Ovary (tissue), 9 donors: ENCODE data around the gene SFSWAP. TPM values are rescaled to one million over a fixed set of nuclear protein-coding genes. Genes with fewer than 3 reads are reported as not detected.
A peak's percentile ranks its signal among the peaks of the same experiment; 100 is the strongest.

Experiments
- DNase-seq, 5 donors: peaks; one replicate each; pipeline ENCODE4 v3.0.0-alpha.2; 2019 to 2020
- H3K27ac ChIP-seq, 2 donors: fragments of 200-600 bp; one replicate each; pipeline versions ENCODE4 v1.5.1 to v1.8.0; 2019 to 2022
- H3K27me3 ChIP-seq: fragments of 200-600 bp; one replicate; pipeline ENCODE4 v1.8.0; 2022
- H3K36me3 ChIP-seq: fragments of 200-600 bp; sonication (generic); one replicate; pipeline ENCODE4 v1.5.1; 2019
- H3K4me1 ChIP-seq: one replicate; pipeline ENCODE4 v1.8.1; 2013; ENCODE audit warnings: mild to moderate bottlenecking, moderate library complexity; ENCODE audit not compliant: insufficient read depth
- H3K4me3 ChIP-seq: fragments of 200-600 bp; sonication (generic); one replicate; pipeline ENCODE4 v1.5.1; 2017
- H3K9me3 ChIP-seq, 2 donors: fragments of 200-600 bp in 1 of 2; sonication (generic) in 1 of 2; one replicate each; pipeline versions ENCODE4 v1.5.1 to v1.8.1; 2013 to 2019; ENCODE audit warnings: mild to moderate bottlenecking in 1 of 2, moderate library complexity in 1 of 2
- EP300 ChIP-seq: sonication (generic); formaldehyde crosslinking; IDR thresholded peaks from one replicate; pipeline ENCODE4 v1.6.1; 2017; ENCODE audit warnings: antibody characterized with exemption
- POLR2A ChIP-seq: fragments of 450-650 bp; IDR thresholded peaks from one replicate; pipeline ENCODE4 v1.6.1; 2017; ENCODE audit warnings: antibody characterized with exemption, mild to moderate bottlenecking, moderate library complexity
- WGBS, 3 donors: extraction: QIAGEN DNeasy Blood & Tissue Kit in 1 of 3; methylation state at CpG; one replicate each; pipeline versions ENCODE4 v1.1.5 to v1.1.7; 2013 to 2017; 5-methylcytosine and 5-hydroxymethylcytosine counted together
- intact Hi-C, 4 donors: fragments of 100-400 bp; cut with DNase I; formaldehyde crosslinking; loops; one replicate each; pipeline versions ENCODE4 v1.11.0 to v1.15.1; 2022 to 2023
- polyA plus RNA-seq, 2 donors: library from polyadenylated mRNA; stranded (reverse); fragments of 200-250 nt in 1 of 2; fragments of 350-450 nt in 1 of 2; fragmentation: Illumina TruSeq in 1 of 2; extraction: RNeasy Lipid Tissue Mini Kit (QIAGEN cat#74804) in 1 of 2; gene quantifications; one replicate each; pipeline ENCODE4 v1.2.3, GENCODE V29; 2013 to 2014
- total RNA-seq, 7 donors: library from RNA; depleted of rRNA in 2 of 7; stranded (reverse); fragments of >200 nt in 2 of 7; fragmentation: NEBNext Ultra II Directional in 3 of 7; extraction: Animal tissue kit (Norgen Biotek cat#: 25700) in 3 of 7; gene quantifications; one replicate each; pipeline versions ENCODE4 v1.1.0 to v1.2.4, GENCODE V29; 2016 to 2023
- TF ChIP-seq, protein P1 (sequence below), 3 donors: fragments of 450-650 bp in 2 of 3; fragments of 200-600 bp in 1 of 3; IDR thresholded peaks; one replicate each; pipeline versions ENCODE4 v1.5.1 to v1.8.0; 2016 to 2022; ENCODE audit warnings: antibody characterized with exemption in 3 of 3, mild to moderate bottlenecking in 1 of 3
- donor health status: DM: no; HTN: no; CAD: no; lungs with moderate emphysema.
- donor health status: DM: no; HTN: no; CAD: no.
- donor health status: Bipolar disorder and iron deficiency.
- donor health status: DM: yes; HTN: yes; CAD: no.
- donor health status: DM: no; HTN: no; CAD: no.
- donor health status: DM: yes; HTN: yes; CAD: no.

SFSWAP gene
- total and polyA plus RNA-seq, 9 donors: 27.6 to 54.4 (median 42.5) TPM

DNA sequence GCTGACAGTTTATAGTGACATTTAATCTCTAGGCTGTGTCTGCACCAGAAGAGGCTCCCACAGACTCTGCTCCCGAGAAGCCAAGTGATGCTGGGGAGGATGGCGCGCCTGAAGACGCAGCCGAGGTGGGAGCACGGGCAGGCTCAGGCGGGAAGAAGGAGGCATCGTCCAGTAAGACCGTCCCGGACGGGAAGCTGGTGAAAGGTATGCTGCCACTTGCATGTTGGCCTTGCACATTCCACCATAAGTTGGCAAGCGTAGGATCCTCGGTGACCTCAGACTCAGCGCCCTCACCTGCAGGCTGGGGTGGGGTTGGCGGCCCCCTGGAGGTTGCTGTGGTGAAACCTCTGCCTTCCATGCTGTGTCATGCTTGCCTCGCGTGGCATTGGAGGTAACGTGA, 45.6 kb downstream of the SFSWAP start:
- WGBS, 3 donors: 92 to 94% (median 94%) methylated on average over 18 of the region's 18 CpGs
- Histone ChIP-seq H3K36me3 (no peaks in the 10 kb centered on the region), H3K4me3 (no peak overlapping the region), H3K9me3 (no peaks in the 10 kb centered on the region), H3K27ac (no peak overlapping the region), H3K4me1 (no peaks in the 10 kb centered on the region), H3K27me3 (no peaks in the 10 kb centered on the region)
- intact Hi-C loops: no loop called here
- TF ChIP-seq EP300 (no peak), POLR2A (no peak)
- TF ChIP-seq, protein P1, sequence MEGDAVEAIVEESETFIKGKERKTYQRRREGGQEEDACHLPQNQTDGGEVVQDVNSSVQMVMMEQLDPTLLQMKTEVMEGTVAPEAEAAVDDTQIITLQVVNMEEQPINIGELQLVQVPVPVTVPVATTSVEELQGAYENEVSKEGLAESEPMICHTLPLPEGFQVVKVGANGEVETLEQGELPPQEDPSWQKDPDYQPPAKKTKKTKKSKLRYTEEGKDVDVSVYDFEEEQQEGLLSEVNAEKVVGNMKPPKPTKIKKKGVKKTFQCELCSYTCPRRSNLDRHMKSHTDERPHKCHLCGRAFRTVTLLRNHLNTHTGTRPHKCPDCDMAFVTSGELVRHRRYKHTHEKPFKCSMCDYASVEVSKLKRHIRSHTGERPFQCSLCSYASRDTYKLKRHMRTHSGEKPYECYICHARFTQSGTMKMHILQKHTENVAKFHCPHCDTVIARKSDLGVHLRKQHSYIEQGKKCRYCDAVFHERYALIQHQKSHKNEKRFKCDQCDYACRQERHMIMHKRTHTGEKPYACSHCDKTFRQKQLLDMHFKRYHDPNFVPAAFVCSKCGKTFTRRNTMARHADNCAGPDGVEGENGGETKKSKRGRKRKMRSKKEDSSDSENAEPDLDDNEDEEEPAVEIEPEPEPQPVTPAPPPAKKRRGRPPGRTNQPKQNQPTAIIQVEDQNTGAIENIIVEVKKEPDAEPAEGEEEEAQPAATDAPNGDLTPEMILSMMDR (IDR thresholded peaks at IDR 0.05): no peak
- DNase-seq: peak in 1 of 5 donors; percentile 24

DNA sequence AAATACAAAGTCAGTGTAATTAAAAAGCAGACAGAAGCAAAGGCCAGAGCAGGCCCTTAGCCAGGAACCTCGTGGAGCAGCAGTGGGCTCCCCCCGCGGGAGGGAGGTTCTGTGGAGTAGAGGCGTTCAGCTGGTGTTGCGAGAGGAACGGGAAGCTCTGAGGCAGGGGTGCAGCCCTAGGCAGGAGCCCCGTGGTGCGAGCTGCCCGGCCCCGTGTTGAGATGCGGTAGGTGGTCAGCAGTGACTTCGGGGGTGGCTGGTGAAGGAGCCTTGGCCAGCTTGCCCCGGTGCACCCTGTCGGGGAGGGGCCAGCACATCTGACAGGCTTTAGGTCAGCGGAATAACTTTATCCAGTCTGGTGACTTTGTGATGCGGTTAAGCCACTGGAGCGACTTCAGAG, 46.2 kb downstream of the SFSWAP start:
- intact Hi-C loops: no loop called here
- Histone ChIP-seq H3K4me3 (no peak overlapping the region), H3K36me3 (no peaks in the 10 kb centered on the region), H3K27ac (no peak overlapping the region), H3K27me3 (no peaks in the 10 kb centered on the region), H3K4me1 (no peaks in the 10 kb centered on the region), H3K9me3 (no peaks in the 10 kb centered on the region)
- 91 to 93% (median 92%) methylated on average over 17 of the region's 17 CpGs for WGBS, 3 donors
- DNase-seq: peak in 1 of 5 donors; percentile 28
- TF ChIP-seq, protein P1 (IDR thresholded peaks at IDR 0.05): no peak
- TF ChIP-seq EP300 (no peak), POLR2A (no peak)

DNA sequence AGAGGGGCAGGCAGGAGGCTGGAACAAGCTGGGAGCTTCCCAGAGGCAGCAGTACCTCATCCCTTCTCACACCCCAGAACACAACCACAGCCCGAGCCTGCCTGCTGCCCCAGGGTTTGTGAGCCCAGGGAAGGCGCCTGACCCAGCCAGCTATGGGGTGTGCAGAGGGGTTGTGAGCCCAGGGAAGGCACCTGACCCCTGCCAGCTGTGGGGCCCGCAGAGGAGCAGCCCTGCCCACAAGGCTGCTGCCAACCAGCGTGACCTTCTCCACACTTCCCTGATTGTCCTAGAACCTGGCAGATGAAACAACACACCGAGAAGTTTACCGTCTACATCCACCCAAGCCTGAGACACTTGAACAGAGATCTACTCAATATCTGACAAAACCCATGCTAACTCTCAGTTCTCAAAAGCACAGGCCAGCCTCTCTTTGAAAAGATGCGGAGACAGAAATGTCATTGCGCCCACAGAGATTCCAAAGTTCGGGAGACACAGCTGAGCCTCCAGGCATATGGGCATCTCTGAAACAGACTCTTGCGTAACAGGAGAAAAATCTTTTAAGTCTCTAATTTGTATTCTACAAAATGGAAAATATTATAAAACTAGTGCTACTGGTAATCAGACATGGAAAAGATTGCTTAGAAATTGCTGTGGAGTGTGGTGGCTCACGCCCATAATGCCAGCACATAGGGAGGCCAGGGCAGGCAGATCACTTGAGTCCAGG, 47.3 kb downstream of the SFSWAP start:
- Histone ChIP-seq H3K27me3 (no peaks in the 10 kb centered on the region), H3K27ac (no peak overlapping the region), H3K4me1 (no peaks in the 10 kb centered on the region), H3K4me3 (no peak overlapping the region), H3K36me3 (no peaks in the 10 kb centered on the region), H3K9me3 (no peaks in the 10 kb centered on the region)
- intact Hi-C loops: no loop called here
- DNase-seq: no peak
- TF ChIP-seq EP300: no peak
- no peak for TF ChIP-seq POLR2A
- 85 to 93% (median 89%) methylated on average over 10 to 11 of the region's 11 CpGs for WGBS, 3 donors

DNA sequence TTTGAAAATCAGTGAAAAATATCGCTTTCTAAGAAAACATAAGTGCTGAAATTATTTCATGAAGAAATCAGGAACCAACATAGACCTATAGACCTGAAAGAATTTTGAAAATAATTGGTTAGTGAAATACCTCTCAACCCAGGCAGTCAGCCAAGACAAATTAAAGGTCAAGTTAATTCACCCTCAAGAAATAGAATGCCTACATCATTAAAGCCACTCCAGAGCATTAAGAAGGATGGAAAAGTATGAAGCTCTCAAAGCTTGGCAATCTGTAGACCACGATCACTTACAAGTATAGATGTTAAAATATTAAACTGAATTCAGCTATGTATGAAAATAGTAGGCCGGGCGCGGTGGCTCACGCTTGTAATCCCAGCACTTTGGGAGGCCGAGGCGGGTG, 48.3 kb downstream of the SFSWAP start:
- no peak for DNase-seq
- Histone ChIP-seq H3K27ac (no peak overlapping the region), H3K9me3 (no peaks in the 10 kb centered on the region), H3K4me3 (no peak overlapping the region), H3K4me1 (no peaks in the 10 kb centered on the region), H3K27me3 (no peaks in the 10 kb centered on the region), H3K36me3 (no peaks in the 10 kb centered on the region)
- TF ChIP-seq EP300 (no peak), POLR2A (no peak)
- TF ChIP-seq, protein P1 (IDR thresholded peaks at IDR 0.05): no peak
- WGBS, 3 donors: 96 to 97% (median 97%) methylated on average over 8 of the region's 8 CpGs
- intact Hi-C loops: no loop called here

DNA sequence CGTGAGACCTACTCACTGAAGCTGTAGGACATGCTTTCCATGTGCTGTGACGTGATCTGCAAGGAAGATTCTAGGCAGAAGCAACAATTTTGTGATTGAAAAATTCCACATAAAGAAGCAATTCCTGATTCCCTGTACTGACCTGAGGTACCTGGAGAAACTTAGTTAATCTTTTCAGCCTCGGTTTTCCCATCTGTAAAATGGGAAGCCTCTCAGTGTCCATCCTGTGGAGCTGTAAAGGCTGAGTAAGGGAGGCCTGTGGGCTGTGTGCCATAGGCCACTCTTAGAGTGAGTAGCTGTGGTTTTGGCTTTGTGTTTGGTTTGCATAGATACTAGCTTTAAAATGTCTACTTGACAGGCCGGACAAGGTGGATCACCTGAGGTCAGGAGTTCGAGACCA, 50.7 kb downstream of the SFSWAP start:
- Histone ChIP-seq H3K27me3 (no peaks in the 10 kb centered on the region), H3K27ac (no peak overlapping the region), H3K9me3 (no peaks in the 10 kb centered on the region), H3K4me1 (no peaks in the 10 kb centered on the region), H3K36me3 (no peaks in the 10 kb centered on the region), H3K4me3 (no peak overlapping the region)
- TF ChIP-seq, protein P1 (IDR thresholded peaks at IDR 0.05): no peak
- TF ChIP-seq EP300: no peak
- 95 to 99% (median 96%) methylated on average over 5 of the region's 5 CpGs for WGBS, 3 donors
- peak in 1 of 5 donors; percentile 9 for DNase-seq
- intact Hi-C loops: no loop called here
